ENCODE results near the gene DPEP3.

DNA sequence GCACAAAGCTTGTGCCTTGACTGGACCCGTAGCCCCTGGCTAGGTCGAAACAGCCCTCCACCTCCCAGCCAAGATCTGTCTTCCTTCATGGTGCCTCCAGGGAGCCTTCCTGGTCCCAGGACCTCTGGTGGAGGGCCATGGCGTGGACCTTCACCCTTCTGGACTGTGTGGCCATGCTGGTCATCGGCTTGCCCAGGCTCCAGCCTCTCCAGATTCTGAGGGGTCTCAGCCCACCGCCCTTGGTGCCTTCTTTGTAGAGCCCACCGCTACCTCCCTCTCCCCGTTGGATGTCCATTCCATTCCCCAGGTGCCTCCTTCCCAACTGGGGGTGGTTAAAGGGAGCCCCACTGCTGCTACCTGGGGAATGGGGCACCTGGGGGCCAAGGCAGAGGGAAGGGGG lies 52.2 kb downstream of the DPEP3 start:
- no peak for TF ChIP-seq EZH2 (IDR thresholded peaks at IDR 0.05; ENCODE audit: low read length)
- TF ChIP-seq, protein P1, sequence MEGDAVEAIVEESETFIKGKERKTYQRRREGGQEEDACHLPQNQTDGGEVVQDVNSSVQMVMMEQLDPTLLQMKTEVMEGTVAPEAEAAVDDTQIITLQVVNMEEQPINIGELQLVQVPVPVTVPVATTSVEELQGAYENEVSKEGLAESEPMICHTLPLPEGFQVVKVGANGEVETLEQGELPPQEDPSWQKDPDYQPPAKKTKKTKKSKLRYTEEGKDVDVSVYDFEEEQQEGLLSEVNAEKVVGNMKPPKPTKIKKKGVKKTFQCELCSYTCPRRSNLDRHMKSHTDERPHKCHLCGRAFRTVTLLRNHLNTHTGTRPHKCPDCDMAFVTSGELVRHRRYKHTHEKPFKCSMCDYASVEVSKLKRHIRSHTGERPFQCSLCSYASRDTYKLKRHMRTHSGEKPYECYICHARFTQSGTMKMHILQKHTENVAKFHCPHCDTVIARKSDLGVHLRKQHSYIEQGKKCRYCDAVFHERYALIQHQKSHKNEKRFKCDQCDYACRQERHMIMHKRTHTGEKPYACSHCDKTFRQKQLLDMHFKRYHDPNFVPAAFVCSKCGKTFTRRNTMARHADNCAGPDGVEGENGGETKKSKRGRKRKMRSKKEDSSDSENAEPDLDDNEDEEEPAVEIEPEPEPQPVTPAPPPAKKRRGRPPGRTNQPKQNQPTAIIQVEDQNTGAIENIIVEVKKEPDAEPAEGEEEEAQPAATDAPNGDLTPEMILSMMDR (optimal IDR thresholded peaks at IDR 0.05 in 1 of 3, IDR thresholded peaks at IDR 0.05 in 1 of 3, conservative IDR thresholded peaks at IDR 0.05 in 1 of 3; ENCODE audit: extremely low read depth in 1 of 3, insufficient read depth in 2 of 3, low read length in 3 of 3): no peak

Data from keratinocyte (primary cell).